Mesenchymal stem cell (in vitro differentiated cells and primary cell): ENCODE data around the gene KLHL41.
"Not testable (repeated sequence)": the region's sequence is repeated elsewhere in the genome, so short reads cannot be mapped to it uniquely, and the experiment has no call there.

Experiments used
- DNase-seq: peaks from one replicate; pipeline ENCODE4 v3.0.0-alpha.2; 2013
- H2AFZ ChIP-seq: one replicate; pipeline ENCODE4 v1.6.1; 2013; ENCODE audit warnings: low read depth, mild to moderate bottlenecking, control low read depth, inconsistent platforms, low read length, moderate library complexity
- H2AK5ac ChIP-seq: 2 replicates; pipeline ENCODE4 v1.6.1; 2013; ENCODE audit warnings: low read length, moderate library complexity, mild to moderate bottlenecking, inconsistent platforms; ENCODE audit not compliant: severe bottlenecking
- H2BK120ac ChIP-seq: one replicate; pipeline ENCODE4 v1.6.1; 2013; ENCODE audit warnings: low read depth, mild to moderate bottlenecking, inconsistent platforms, low read length, moderate library complexity
- H2BK12ac ChIP-seq, 2 experiments: one replicate each; pipeline ENCODE4 v1.6.1; 2013; ENCODE audit warnings: inconsistent platforms in 2 of 2, low read length in 2 of 2, mild to moderate bottlenecking in 2 of 2, moderate library complexity in 2 of 2, control low read depth in 1 of 2
- H2BK15ac ChIP-seq: one replicate; pipeline ENCODE4 v1.6.1; 2013; ENCODE audit warnings: mild to moderate bottlenecking, low read depth, inconsistent platforms; ENCODE audit not compliant: poor library complexity, severe bottlenecking
- H2BK5ac ChIP-seq: 2 replicates; pipeline ENCODE4 v1.6.1; 2013; ENCODE audit warnings: low read depth, mild to moderate bottlenecking, low read length, control low read depth, inconsistent platforms; ENCODE audit not compliant: poor library complexity, severe bottlenecking
- H3K14ac ChIP-seq, 2 experiments: one replicate each; pipeline ENCODE4 v1.6.1; 2013; ENCODE audit warnings: inconsistent platforms in 2 of 2, low read length in 2 of 2, control low read depth in 1 of 2, mild to moderate bottlenecking in 1 of 2, moderate library complexity in 1 of 2
- H3K18ac ChIP-seq, 2 experiments: one replicate each; pipeline ENCODE4 v1.6.1; 2013; ENCODE audit warnings: inconsistent platforms in 2 of 2, low read length in 2 of 2, control low read depth in 1 of 2, low read depth in 1 of 2, mild to moderate bottlenecking in 1 of 2
- H3K23ac ChIP-seq, 2 experiments: one replicate each; pipeline ENCODE4 v1.6.1; 2013; ENCODE audit warnings: inconsistent platforms in 2 of 2, low read length in 2 of 2, mild to moderate bottlenecking in 2 of 2, moderate library complexity in 2 of 2, control low read depth in 1 of 2
- H3K27ac ChIP-seq: 2 replicates; pipeline ENCODE4 v1.5.1; 2013; ENCODE audit warnings: mild to moderate bottlenecking, moderate library complexity, low read length, control low read depth, inconsistent platforms; ENCODE audit not compliant: poor library complexity, severe bottlenecking
- H3K27me3 ChIP-seq, 2 experiments: 2 replicates each; pipeline versions ENCODE4 v1.6.1 to v1.7.0; 2013; ENCODE audit warnings: low read length in 2 of 2, mild to moderate bottlenecking in 2 of 2, moderate library complexity in 2 of 2, control low read depth in 1 of 2, inconsistent platforms in 1 of 2; ENCODE audit not compliant: control insufficient read depth in 1 of 2, insufficient read depth in 1 of 2
- H3K36me3 ChIP-seq, 2 experiments: 2 replicates each; pipeline versions ENCODE4 v1.6.1 to v1.7.0; 2013; ENCODE audit warnings: low read length in 2 of 2, control low read depth in 1 of 2, inconsistent platforms in 1 of 2, low read depth in 1 of 2, mild to moderate bottlenecking in 1 of 2; ENCODE audit not compliant: insufficient read depth in 2 of 2, control insufficient read depth in 1 of 2
- H3K4ac ChIP-seq, 2 experiments: one replicate each; pipeline ENCODE4 v1.6.1; 2013; ENCODE audit warnings: inconsistent platforms in 2 of 2, low read length in 2 of 2, mild to moderate bottlenecking in 2 of 2, moderate library complexity in 2 of 2, control low read depth in 1 of 2, low read depth in 1 of 2
- H3K4me1 ChIP-seq: 2 replicates; pipeline ENCODE4 v1.6.1; 2013; ENCODE audit warnings: low read depth, low read length, control low read depth; ENCODE audit not compliant: control insufficient read depth, insufficient read depth
- H3K4me2 ChIP-seq: 2 replicates; pipeline ENCODE4 v1.6.1; 2013; ENCODE audit warnings: low read length, mild to moderate bottlenecking, inconsistent platforms; ENCODE audit not compliant: poor library complexity, severe bottlenecking
- H3K4me3 ChIP-seq, 2 experiments: 2 replicates each; pipeline versions ENCODE4 v1.5.1 to v1.7.0; 2013; ENCODE audit warnings: low read length in 2 of 2, mild to moderate bottlenecking in 2 of 2, control low read depth in 1 of 2, low read depth in 1 of 2; ENCODE audit not compliant: insufficient read depth in 1 of 2
- H3K79me1 ChIP-seq: replicated peaks from 2 replicates; pipeline ENCODE4 v1.6.1; 2013; ENCODE audit warnings: mild to moderate bottlenecking, control low read depth, low read length, inconsistent platforms; ENCODE audit not compliant: poor library complexity, severe bottlenecking
- H3K9ac ChIP-seq: 2 replicates; pipeline ENCODE4 v1.7.0; 2013; ENCODE audit warnings: mild to moderate bottlenecking, low read length, moderate library complexity
- H3K9me3 ChIP-seq: 2 replicates; pipeline ENCODE4 v1.7.0; 2013; ENCODE audit warnings: mild to moderate bottlenecking, low read length; ENCODE audit not compliant: control insufficient read depth
- H4K8ac ChIP-seq: one replicate; pipeline ENCODE4 v1.6.1; 2013; ENCODE audit warnings: inconsistent platforms, mild to moderate bottlenecking, low read length, moderate library complexity
- H4K91ac ChIP-seq: one replicate; pipeline ENCODE4 v1.6.1; 2013; ENCODE audit warnings: mild to moderate bottlenecking, low read length, inconsistent platforms
- WGBS: methylation state at CpG from one replicate; pipeline ENCODE4 v1.1.7; 2013; ENCODE audit warnings: mixed read lengths; 5-methylcytosine and 5-hydroxymethylcytosine counted together

Gene KLHL41

GRCh38 chr2:169542433-169542832 lies 32.9 kb downstream of the KLHL41 start:
- Histone ChIP-seq H4K91ac (no peak overlapping the region), H3K79me1 (peaks cover 3% of the 10 kb centered on the region), H3K4ac (no peak overlapping the region), H3K36me3 (peaks cover 3 to 16% of the 10 kb centered on the region in 2 experiments), H3K27ac (no peak overlapping the region), H3K9ac (no peak overlapping the region), H3K23ac (no peak overlapping the region), H3K14ac (no peak overlapping the region), H2AK5ac (no peak overlapping the region), H2BK5ac (no peak overlapping the region), H3K9me3 (no peaks in the 10 kb centered on the region), H2AFZ (no peak overlapping the region), H2BK120ac (no peak overlapping the region), H4K8ac (no peak overlapping the region), H2BK15ac (no peak overlapping the region), H3K4me3 (no peak overlapping the region), H3K18ac (no peak overlapping the region), H2BK12ac (no peak overlapping the region), H3K4me2 (no peak overlapping the region), H3K4me1 (no peaks in the 10 kb centered on the region), H3K27me3 (no peaks in the 10 kb centered on the region)
- WGBS: 92% methylated on average over 3 of the region's 3 CpGs
- DNase-seq: no peak

GRCh38 chr2:169546756-169547155 lies 37.3 kb downstream of the KLHL41 start:
- Histone ChIP-seq H3K4me1 (no peaks in the 10 kb centered on the region), H3K4ac (no peak overlapping the region), H3K9ac (no peak overlapping the region), H3K27ac (no peak overlapping the region), H3K23ac (no peak overlapping the region), H2BK5ac (no peak overlapping the region), H3K4me2 (no peak overlapping the region), H2AK5ac (no peak overlapping the region), H4K91ac (no peak overlapping the region), H3K9me3 (no peaks in the 10 kb centered on the region), H4K8ac (no peak overlapping the region), H3K36me3 (peaks cover 6 to 10% of the 10 kb centered on the region in 2 experiments), H3K18ac (no peak overlapping the region), H2BK15ac (no peak overlapping the region), H3K27me3 (no peaks in the 10 kb centered on the region), H2BK12ac (no peak overlapping the region), H2AFZ (no peak overlapping the region), H3K79me1 (peaks cover 3% of the 10 kb centered on the region), H2BK120ac (no peak overlapping the region), H3K14ac (no peak overlapping the region), H3K4me3 (no peak overlapping the region)
- no peak for DNase-seq
- 100% methylated on average over 2 of the region's 2 CpGs for WGBS

- Histone ChIP-seq H3K4ac (no peak overlapping the region), H3K27me3 (no peaks in the 10 kb centered on the region), H3K14ac (no peak overlapping the region), H4K8ac (no peak overlapping the region), H2AK5ac (no peak overlapping the region), H3K4me1 (no peaks in the 10 kb centered on the region), H3K36me3 (peaks cover 0 to 4% of the 10 kb centered on the region in 2 experiments), H2BK120ac (no peak overlapping the region), H3K9ac (no peak overlapping the region), H3K23ac (no peak overlapping the region), H2BK5ac (no peak overlapping the region), H3K27ac (no peak overlapping the region), H3K9me3 (no peaks in the 10 kb centered on the region), H2AFZ (no peak overlapping the region), H3K4me3 (no peak overlapping the region), H2BK15ac (no peak overlapping the region), H4K91ac (no peak overlapping the region), H3K18ac (no peak overlapping the region), H3K4me2 (no peak overlapping the region), H2BK12ac (no peak overlapping the region), H3K79me1 (peaks cover 2% of the 10 kb centered on the region)
- DNase-seq: no peak
- no CpG with 5 or more reads among the region's 1 CpG for WGBS
Observed at GRCh38 chr2:169561364-169561763, 51.9 kb downstream of the KLHL41 start.

GRCh38 chr2:169562084-169562483 lies 52.6 kb downstream of the KLHL41 start:
- H3K14ac ChIP-seq, H3K27ac ChIP-seq, H3K23ac ChIP-seq, H3K9ac ChIP-seq, H2BK12ac ChIP-seq, H2BK120ac ChIP-seq, H2AK5ac ChIP-seq, H2BK15ac ChIP-seq, H3K4me2 ChIP-seq, H3K4me3 ChIP-seq, H3K27me3 ChIP-seq, H3K4me1 ChIP-seq, H2AFZ ChIP-seq, DNase-seq, H3K9me3 ChIP-seq, H3K4ac ChIP-seq, H2BK5ac ChIP-seq, H4K8ac ChIP-seq, H3K79me1 ChIP-seq, H4K91ac ChIP-seq, H3K18ac ChIP-seq, H3K36me3 ChIP-seq: not testable (repeated sequence)
- WGBS: 100% methylated on average over 1 of the region's 5 CpGs
